HFFc6 (cell line): ENCODE results near the gene MRPL33. TPM values are rescaled to one million over a fixed set of nuclear protein-coding genes. Genes with fewer than 3 reads are reported as not detected.

Experiments used
- DNase-seq: peaks from one replicate; pipeline ENCODE4 v3.0.0-alpha.2; 2018
- H3K27ac Mint-ChIP-seq: 2 replicates; pipeline ENCODE4 v1.8.0; 2020; ENCODE audit warnings: mild to moderate bottlenecking, mixed read lengths
- H3K27me3 Mint-ChIP-seq: 2 replicates; pipeline ENCODE4 v1.8.0; 2021; ENCODE audit warnings: mild to moderate bottlenecking, moderate library complexity, mixed read lengths; ENCODE audit not compliant: insufficient read depth
- H3K36me3 Mint-ChIP-seq: 2 replicates; pipeline ENCODE4 v1.8.0; 2021; ENCODE audit warnings: low read depth, mixed read lengths
- H3K4me1 Mint-ChIP-seq: 2 replicates; pipeline ENCODE4 v1.8.0; 2020; ENCODE audit warnings: low read depth, mixed read lengths
- H3K4me3 Mint-ChIP-seq: 2 replicates; pipeline ENCODE4 v1.8.0; 2020; ENCODE audit warnings: mild to moderate bottlenecking, moderate library complexity, mixed read lengths
- H3K9me3 Mint-ChIP-seq: 2 replicates; pipeline ENCODE4 v1.8.0; 2020; ENCODE audit warnings: mild to moderate bottlenecking, mixed read lengths
- CTCF ChIP-seq: fragments of 200-600 bp; sonication (generic); IDR thresholded peaks from 2 replicates; pipeline ENCODE4 v1.5.0; 2021; ENCODE audit warnings: antibody characterized with exemption, mild to moderate bottlenecking
- total RNA-seq, 6 experiments: library from RNA; stranded (reverse); fragmentation: NEBNext Ultra II Directional; extraction: Animal tissue kit (Norgen Biotek cat#: 25700); gene quantifications; 2 replicates in 1 of 6; 3 replicates in 5 of 6; pipeline ENCODE4 v1.2.3, GENCODE V29; 2021

Gene MRPL33
- total RNA-seq, 6 experiments from 2014 or later, result 106 to 151 (median 128) TPM

GRCh38 chr2:27772804-27773203 is 1.3 kb downstream of the MRPL33 start:
- H3K27me3 Mint-ChIP-seq, result no peaks in the 10 kb centered on the region; the same call in 1 of the 2 replicates
- DNase-seq, result no peak
- H3K4me1 Mint-ChIP-seq, result peaks cover 59% of the 10 kb centered on the region
- peak overlapping the region; percentile 89 for H3K27ac Mint-ChIP-seq
- no peaks in the 10 kb centered on the region for H3K9me3 Mint-ChIP-seq
- H3K4me3 Mint-ChIP-seq, result peak overlapping the region; percentile 99
- peaks cover 43% of the 10 kb centered on the region for H3K36me3 Mint-ChIP-seq
- TF ChIP-seq CTCF, result no peak

- H3K36me3 Mint-ChIP-seq, result peaks cover 52% of the 10 kb centered on the region
- H3K4me3 Mint-ChIP-seq, result peak overlapping the region; percentile 99
- no peak for TF ChIP-seq CTCF
- H3K4me1 Mint-ChIP-seq, result peaks cover 69% of the 10 kb centered on the region
- no peak for DNase-seq
- no peaks in the 10 kb centered on the region for H3K9me3 Mint-ChIP-seq
- H3K27ac Mint-ChIP-seq, result peak overlapping the region; percentile 89; the same call in 1 of the 2 replicates
- H3K27me3 Mint-ChIP-seq, result no peaks in the 10 kb centered on the region
Observed at GRCh38 chr2:27773959-27774358, 2.4 kb downstream of the MRPL33 start.

GRCh38 chr2:27776097-27776496 is 4.6 kb downstream of the MRPL33 start:
- peak overlapping the region; percentile 73 for H3K4me3 Mint-ChIP-seq
- peak; percentile 77 for DNase-seq
- H3K27me3 Mint-ChIP-seq, result peaks cover 2% of the 10 kb centered on the region; the same call in 1 of the 2 replicates
- peak overlapping the region; percentile 91 for H3K27ac Mint-ChIP-seq
- peaks cover 72% of the 10 kb centered on the region for H3K4me1 Mint-ChIP-seq
- TF ChIP-seq CTCF, result no peak
- H3K36me3 Mint-ChIP-seq, result peaks cover 68% of the 10 kb centered on the region
- H3K9me3 Mint-ChIP-seq, result no peaks in the 10 kb centered on the region

GRCh38 chr2:27776696-27777095 is 5.2 kb downstream of the MRPL33 start:
- H3K27me3 Mint-ChIP-seq, result peaks cover 2% of the 10 kb centered on the region; the same call in 1 of the 2 replicates
- peak overlapping the region; percentile 91 for H3K27ac Mint-ChIP-seq
- no peaks in the 10 kb centered on the region for H3K9me3 Mint-ChIP-seq
- DNase-seq, result no peak
- peak overlapping the region; percentile 73 for H3K4me3 Mint-ChIP-seq
- TF ChIP-seq CTCF, result no peak
- H3K36me3 Mint-ChIP-seq, result peaks cover 72% of the 10 kb centered on the region
- H3K4me1 Mint-ChIP-seq, result peaks cover 73% of the 10 kb centered on the region

- Mint-ChIP-seq H3K27ac (peak overlapping the region; percentile 29; the same call in 1 of the 2 replicates), H3K36me3 (peaks cover 62% of the 10 kb centered on the region), H3K27me3 (peaks cover 2% of the 10 kb centered on the region; the same call in 1 of the 2 replicates), H3K4me1 (peaks cover 52% of the 10 kb centered on the region), H3K4me3 (no peak overlapping the region), H3K9me3 (no peaks in the 10 kb centered on the region)
- no peak for TF ChIP-seq CTCF
- DNase-seq, result no peak
Observed at GRCh38 chr2:27779417-27780055, 8.0 kb downstream of the MRPL33 start.
